Ascending aorta (tissue), 2 donors: ENCODE results near the gene PON2. TPM values are rescaled to one million over a fixed set of nuclear protein-coding genes. Genes with fewer than 3 reads are reported as not detected.
"Not testable (repeated sequence)": the region's sequence is repeated elsewhere in the genome, so short reads cannot be mapped to it uniquely, and the experiment has no call there.

Source experiments
- DNase-seq, 2 donors: peaks; one replicate each; pipeline ENCODE4 v3.0.0-alpha.2; 2019; ENCODE audit warnings: low spot score in 2 of 2
- H3K27ac ChIP-seq, 2 donors: fragments of 200-600 bp; sonication (generic); one replicate each; pipeline ENCODE4 v1.5.1; 2016 to 2017; ENCODE audit warnings: mild to moderate bottlenecking in 1 of 2
- H3K27me3 ChIP-seq: fragments of 200-600 bp; sonication (generic); one replicate; pipeline ENCODE4 v1.5.1; 2017
- H3K36me3 ChIP-seq, 2 donors: fragments of 200-600 bp; sonication (generic); one replicate each; pipeline ENCODE4 v1.5.1; 2016
- H3K4me1 ChIP-seq, 2 donors: fragments of 200-600 bp; sonication (generic); one replicate each; pipeline ENCODE4 v1.5.1; 2016 to 2017; ENCODE audit warnings: mild to moderate bottlenecking in 1 of 2
- H3K4me3 ChIP-seq, 2 donors: fragments of 200-600 bp; sonication (generic); one replicate each; pipeline ENCODE4 v1.5.1; 2016 to 2017; ENCODE audit warnings: mild to moderate bottlenecking in 1 of 2
- H3K9me3 ChIP-seq, 2 donors: fragments of 200-600 bp; sonication (generic); one replicate each; pipeline ENCODE4 v1.5.1; 2016
- intact Hi-C: fragments of 100-400 bp; cut with DNase I; formaldehyde crosslinking; loops from one replicate; pipeline ENCODE4 v1.15.1; 2023
- total RNA-seq: library from RNA; depleted of rRNA; stranded (reverse); fragments of >200 nt; gene quantifications from one replicate; pipeline ENCODE4 v1.1.0, GENCODE V29; 2016
- TF ChIP-seq, protein P1 (sequence below), 3 experiments: fragments of 200-600 bp in 2 of 3; fragments of 450-650 bp in 1 of 3; sonication (generic) in 2 of 3; IDR thresholded peaks; one replicate each; pipeline ENCODE4 v1.5.1; 2016 to 2019; ENCODE audit warnings: antibody characterized with exemption in 3 of 3, mild to moderate bottlenecking in 1 of 3, moderate library complexity in 1 of 3

PON2 gene
- total RNA-seq, 1 donor from 2014 or later, result 59.8 TPM

DNA sequence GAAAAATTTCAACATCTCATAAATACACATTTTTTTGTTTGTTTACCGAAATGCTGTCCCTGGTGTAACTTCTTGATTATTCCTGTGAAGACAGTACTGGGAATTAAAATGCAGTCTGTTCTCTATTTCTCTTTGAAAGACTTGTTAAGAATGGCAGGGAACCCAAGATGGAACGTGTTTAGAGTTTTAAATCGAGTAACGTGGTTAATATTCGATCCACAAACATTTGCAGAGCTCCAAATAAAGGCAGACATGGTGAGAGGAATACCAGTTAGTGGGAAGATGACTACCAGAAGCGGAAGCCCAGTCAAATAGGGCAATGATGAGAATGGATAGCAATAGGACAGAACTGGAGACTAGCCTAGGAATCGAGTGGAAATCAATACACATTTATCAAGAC lies 45.3 kb downstream of the PON2 start:
- intact Hi-C loops, result no loop called here
- Histone ChIP-seq H3K27ac (no peak overlapping the region), H3K36me3 (no peaks in the 10 kb centered on the region), H3K4me3 (no peak overlapping the region), H3K9me3 (no peaks in the 10 kb centered on the region), H3K27me3 (no peaks in the 10 kb centered on the region), H3K4me1 (no peaks in the 10 kb centered on the region)
- TF ChIP-seq, protein P1, sequence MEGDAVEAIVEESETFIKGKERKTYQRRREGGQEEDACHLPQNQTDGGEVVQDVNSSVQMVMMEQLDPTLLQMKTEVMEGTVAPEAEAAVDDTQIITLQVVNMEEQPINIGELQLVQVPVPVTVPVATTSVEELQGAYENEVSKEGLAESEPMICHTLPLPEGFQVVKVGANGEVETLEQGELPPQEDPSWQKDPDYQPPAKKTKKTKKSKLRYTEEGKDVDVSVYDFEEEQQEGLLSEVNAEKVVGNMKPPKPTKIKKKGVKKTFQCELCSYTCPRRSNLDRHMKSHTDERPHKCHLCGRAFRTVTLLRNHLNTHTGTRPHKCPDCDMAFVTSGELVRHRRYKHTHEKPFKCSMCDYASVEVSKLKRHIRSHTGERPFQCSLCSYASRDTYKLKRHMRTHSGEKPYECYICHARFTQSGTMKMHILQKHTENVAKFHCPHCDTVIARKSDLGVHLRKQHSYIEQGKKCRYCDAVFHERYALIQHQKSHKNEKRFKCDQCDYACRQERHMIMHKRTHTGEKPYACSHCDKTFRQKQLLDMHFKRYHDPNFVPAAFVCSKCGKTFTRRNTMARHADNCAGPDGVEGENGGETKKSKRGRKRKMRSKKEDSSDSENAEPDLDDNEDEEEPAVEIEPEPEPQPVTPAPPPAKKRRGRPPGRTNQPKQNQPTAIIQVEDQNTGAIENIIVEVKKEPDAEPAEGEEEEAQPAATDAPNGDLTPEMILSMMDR (IDR thresholded peaks at IDR 0.05), result no peak
- DNase-seq, result no peak

DNA sequence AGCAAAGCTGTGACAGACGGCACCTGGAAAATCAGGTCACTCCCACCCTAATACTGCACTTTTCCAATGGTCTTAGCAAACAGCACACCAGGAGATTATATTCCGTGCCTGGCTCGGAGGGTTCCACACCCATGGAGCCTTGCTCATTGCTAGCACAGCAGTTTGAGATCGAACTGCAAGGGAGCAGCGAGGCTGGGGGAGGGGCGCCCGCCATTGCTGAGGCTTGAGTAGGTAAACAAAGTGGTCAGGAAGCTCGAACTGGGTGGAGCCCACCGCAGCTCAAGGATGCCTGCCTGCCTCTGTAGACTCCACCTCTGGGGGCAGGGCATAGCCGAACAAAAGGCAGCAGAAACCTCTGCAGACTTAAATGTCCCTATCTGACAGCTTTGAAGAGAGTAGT lies 55.4 kb downstream of the PON2 start:
- H3K4me3 ChIP-seq, H3K9me3 ChIP-seq, intact Hi-C loops, H3K27ac ChIP-seq, H3K36me3 ChIP-seq, H3K27me3 ChIP-seq, DNase-seq, H3K4me1 ChIP-seq: not testable (repeated sequence)

DNA sequence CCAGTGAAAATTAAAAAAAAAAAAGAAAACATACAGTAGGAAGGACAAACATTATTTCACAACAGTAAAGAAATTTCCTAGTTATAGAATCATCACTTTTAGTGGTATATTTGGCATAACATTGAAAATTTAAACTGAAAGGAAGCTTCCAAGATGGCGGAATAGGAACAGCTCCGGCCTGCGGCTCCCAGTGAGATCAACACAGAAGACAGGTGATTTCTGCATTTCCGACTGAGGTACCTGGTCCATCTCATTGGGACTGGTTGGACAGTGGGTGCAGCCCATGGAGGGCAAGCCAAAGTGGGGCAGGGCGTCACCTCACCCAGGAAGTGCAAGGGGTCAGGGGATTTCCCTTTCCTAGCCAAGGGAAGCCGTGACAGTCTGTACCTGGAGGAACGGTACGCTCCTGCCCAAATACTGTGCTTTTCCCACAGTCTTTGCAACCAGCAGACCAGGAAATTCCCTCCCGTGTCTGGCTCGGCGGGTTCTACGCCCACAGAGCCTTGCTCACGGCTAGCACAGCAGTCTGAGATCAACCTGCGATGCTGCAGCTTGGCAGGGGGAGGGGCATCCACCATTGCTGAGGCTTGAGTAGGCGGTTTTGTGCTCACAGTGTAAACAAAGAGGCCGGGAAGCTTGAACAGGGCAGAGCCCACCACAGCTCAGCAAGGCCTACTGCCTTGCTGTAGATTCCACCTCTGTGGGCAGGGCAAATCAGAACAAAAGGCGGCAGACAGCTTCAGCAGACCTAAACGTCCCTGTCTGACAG lies 58.0 kb downstream of the PON2 start:
- no peaks in the 10 kb centered on the region for H3K36me3 ChIP-seq
- H3K27ac ChIP-seq, result no peak overlapping the region
- TF ChIP-seq, protein P1 (IDR thresholded peaks at IDR 0.05), result no peak
- H3K4me1 ChIP-seq, result no peaks in the 10 kb centered on the region
- no peak for DNase-seq
- intact Hi-C loops, result no loop called here
- H3K9me3 ChIP-seq, result peaks cover 0 to 4% of the 10 kb centered on the region in 2 donors
- H3K27me3 ChIP-seq, result no peaks in the 10 kb centered on the region
- no peak overlapping the region for H3K4me3 ChIP-seq

DNA sequence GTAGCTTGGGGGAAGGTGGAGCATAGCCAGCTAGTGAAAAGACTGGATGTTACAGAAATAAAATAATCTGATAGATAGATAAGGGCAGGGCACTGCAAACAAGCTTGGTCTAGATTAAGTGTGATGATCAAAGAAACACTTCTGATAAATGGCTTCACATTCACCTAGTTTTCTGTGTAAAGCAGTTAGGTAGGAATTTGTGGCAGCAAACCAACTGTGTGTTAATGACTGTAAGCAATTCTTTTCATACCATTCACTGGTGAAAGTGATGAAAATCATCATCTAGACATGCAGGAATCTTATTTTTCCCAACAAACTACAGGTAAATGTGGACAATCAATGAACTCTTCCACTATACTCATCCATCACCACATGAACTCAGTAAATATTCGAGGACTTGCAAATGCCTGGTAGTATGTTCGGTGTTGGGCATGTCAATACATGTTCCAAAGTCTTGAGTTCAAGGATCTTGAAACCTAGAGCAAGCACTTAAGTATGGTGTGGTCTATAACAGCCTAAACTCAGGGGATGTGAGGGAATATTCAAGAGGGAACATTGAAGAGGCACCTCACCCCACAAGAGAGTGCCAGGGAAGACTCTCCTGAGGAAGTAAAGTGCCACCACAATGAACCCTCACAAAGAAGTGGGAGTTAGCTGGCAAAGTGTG lies 59.1 kb downstream of the PON2 start:
- no peak for DNase-seq
- intact Hi-C loops, result no loop called here
- Histone ChIP-seq H3K9me3 (peaks cover 0 to 4% of the 10 kb centered on the region in 2 donors), H3K4me1 (no peaks in the 10 kb centered on the region), H3K36me3 (no peaks in the 10 kb centered on the region), H3K27ac (no peak overlapping the region), H3K4me3 (no peak overlapping the region), H3K27me3 (no peaks in the 10 kb centered on the region)
- TF ChIP-seq, protein P1 (IDR thresholded peaks at IDR 0.05), result no peak

DNA sequence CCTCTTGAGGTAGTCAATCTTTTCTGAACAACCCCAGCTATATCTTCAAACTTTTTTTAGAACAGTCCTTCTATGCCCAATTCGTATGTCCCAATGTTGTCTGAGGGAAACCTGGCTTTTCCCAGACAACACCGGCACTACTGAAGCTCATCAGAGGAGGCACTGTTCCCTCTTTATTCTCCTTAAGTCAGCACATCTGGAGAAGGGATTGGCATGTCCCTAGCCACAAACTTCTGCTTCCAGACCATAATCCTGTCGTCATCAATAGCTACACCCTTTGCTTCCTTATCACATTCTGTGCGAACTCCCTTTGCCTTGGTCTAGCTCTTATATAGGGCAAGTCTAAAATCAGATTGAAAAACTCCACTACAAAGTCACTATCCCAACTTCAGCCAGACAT lies 61.5 kb downstream of the PON2 start:
- no peak for DNase-seq
- intact Hi-C loops, result no loop called here
- H3K4me1 ChIP-seq, result no peaks in the 10 kb centered on the region

DNA sequence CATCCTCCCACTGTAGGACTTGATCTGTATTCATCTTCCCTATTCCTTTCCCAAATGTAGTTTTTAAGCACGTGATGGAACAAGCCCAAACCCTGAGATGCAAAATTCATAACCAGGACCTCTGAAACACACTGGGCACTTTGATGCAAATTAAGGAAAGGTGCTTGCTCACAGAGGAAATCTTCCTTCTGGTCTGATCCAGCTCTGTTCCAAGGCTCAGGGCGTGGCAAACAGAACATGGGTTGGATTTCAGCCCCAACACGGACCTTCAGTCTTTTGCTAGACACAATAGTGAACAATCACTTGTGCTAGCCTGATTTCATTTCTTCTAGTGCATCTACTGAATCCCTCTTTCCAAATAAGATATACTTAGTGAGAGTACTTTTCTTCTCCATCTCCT lies 66.6 kb downstream of the PON2 start:
- Histone ChIP-seq H3K27me3 (no peaks in the 10 kb centered on the region), H3K36me3 (no peaks in the 10 kb centered on the region), H3K4me1 (no peaks in the 10 kb centered on the region), H3K4me3 (no peak overlapping the region), H3K9me3 (no peaks in the 10 kb centered on the region), H3K27ac (no peak overlapping the region)
- TF ChIP-seq, protein P1 (IDR thresholded peaks at IDR 0.05), result no peak
- intact Hi-C loops, result no loop called here
- no peak for DNase-seq

More for the DNA sequence above, 61.5 kb downstream of the PON2 start:
- Histone ChIP-seq H3K9me3 (no peaks in the 10 kb centered on the region), H3K27me3 (no peaks in the 10 kb centered on the region), H3K36me3 (no peaks in the 10 kb centered on the region), H3K27ac (no peak overlapping the region), H3K4me3 (no peak overlapping the region)
- TF ChIP-seq, protein P1 (IDR thresholded peaks at IDR 0.05), result no peak
